ENCODE data around the gene REC8.
"Not testable (repeated sequence)": the region's sequence is repeated elsewhere in the genome, so short reads cannot be mapped to it uniquely, and the experiment has no call there.

The REC8 gene

DNA sequence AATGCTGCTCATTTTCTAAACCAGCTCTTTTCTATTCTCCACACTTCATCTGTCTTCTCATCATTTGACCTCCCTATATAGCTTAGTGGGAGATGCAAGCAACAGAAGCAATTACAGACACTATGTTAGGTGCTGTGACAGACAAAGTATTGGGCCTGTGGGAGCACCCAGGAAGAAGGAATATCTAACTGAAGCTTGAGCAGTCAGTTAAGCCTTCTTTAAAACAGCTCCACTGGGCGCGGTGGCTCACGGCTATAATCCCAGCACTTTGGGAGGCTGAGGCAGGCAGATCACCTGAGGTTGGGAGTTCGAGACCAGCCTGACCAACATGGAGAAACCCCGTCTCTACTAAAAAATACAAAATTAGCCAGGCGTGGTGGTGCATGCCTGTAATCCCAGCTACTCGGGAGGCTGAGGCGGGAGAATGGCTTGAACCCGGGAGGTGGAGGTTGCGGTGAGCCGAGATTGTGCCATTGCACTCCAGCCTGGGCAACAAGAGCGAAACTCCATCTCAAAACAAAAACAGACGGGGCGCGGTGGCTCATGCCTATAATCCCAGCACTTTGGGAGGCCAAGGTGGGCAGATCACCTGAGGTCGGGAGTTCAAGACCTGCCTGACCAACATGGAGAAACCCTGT, 31.5 kb downstream of the REC8 start:
- DNase-seq (ENCODE audit: low spot score), result not testable (repeated sequence)

DNA sequence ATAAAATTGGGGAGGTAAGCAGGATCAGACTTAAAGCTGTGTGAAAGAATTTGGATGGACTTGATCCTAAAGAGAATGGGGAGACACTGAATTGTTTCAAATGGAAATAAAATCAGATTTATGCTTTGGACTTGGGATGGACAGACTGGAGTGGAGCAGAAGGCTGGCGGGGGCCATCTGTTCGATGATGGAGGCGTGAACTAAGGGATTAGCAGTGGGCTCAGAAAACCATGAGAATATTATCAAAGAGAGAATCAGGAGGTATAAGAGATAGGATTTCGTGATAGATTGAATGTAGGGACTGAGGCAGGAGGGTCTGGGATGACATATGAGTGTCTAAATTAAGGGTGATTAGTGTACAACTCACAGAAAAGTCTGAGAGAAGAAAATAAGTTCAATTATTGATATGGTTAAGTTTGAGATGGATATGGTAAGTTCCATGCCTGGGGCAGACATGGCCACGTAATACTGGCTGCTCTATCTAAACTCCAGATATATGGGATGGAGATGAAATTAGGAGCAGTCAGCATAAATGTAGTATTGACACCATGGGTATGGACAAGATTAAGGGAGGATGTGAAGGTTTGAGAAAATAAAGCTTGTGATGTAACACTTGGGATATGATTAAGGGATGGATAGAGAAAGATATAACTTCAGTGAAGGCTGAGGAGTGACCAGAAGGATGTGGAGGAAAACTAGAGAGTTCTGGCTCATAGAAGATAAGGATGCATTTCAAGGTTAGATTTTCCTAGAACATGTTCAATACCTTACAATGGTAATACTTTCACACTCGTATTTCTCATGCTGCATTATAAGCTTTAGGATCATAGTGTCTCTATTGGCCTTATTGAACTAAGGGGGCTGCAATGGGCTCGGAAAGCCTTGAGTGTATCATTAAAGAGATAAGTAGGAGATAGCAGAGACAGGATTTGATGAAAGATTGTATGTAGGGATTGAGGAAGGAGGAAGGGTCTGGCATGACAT, 32.6 kb downstream of the REC8 start:
- no peak for DNase-seq (ENCODE audit: low spot score)

DNA sequence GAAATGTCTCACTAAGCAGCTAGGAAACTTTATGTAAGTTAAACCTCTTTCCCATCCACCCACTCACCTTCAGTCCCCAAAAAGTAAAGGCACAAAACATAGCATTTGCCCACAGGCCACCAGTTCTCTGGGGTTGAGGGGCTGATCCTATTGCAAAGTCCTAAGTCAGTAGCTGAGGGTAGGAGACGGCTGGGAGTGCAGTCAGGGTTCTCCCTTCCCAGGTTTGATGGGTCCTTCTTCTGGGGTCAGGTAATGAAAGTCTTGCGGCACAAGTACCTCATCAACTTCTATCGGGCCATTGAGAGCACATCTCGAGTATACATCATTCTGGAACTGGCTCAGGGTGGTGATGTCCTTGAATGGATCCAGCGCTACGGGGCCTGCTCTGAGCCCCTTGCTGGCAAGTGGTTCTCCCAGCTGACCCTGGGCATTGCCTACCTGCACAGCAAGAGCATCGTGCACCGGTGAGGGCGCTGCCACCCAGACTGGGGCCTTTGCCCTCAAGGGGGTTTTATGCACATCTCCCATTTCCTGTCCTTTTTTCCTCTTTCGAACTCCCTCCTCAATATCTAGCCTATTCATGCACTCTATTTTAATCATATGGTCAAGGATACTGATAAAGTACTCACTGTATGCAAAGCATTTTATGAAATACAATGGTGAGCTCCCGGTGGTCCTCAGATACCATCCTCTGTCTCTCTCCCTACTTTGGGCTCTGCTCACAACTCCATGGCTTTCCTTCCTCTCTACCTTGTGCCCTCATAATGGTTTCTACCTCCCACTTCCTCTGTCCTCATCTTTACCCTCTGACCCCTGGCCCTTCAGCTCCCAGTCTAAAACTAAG, 34.6 kb downstream of the REC8 start:
- no peak for DNase-seq (ENCODE audit: low spot score)

DNA sequence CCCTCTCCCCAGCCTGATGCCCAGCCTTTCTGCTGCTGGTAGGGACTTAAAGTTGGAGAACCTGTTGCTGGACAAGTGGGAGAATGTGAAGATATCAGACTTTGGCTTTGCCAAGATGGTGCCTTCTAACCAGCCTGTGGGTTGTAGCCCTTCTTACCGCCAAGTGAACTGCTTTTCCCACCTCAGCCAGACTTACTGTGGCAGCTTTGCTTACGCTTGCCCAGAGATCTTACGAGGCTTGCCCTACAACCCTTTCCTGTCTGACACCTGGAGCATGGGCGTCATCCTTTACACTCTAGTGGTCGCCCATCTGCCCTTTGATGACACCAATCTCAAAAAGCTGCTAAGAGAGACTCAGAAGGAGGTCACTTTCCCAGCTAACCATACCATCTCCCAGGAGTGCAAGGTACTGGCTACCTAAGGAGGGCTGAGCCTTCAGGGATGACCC, 35.2 kb downstream of the REC8 start:
- no peak for DNase-seq (ENCODE audit: low spot score)

DNA sequence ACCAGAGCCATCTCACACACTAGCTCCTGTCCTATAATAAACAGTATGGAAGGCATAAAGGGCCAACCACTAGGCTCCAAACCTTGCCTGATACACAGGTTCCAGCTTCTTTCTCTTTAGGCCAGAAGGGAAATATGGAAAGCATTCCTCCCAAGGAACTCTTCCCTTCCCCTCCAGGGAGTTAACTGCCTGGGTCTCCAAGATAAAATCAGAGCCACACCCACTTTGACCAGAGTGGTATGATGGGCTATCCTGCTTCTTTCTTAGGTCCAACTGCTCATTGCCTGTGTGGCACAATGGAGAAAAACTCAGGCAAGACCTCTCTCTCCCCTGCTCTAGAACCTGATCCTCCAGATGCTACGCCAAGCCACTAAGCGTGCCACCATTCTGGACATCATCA, 35.7 kb downstream of the REC8 start:
- no peak for DNase-seq (ENCODE audit: low spot score)

DNA sequence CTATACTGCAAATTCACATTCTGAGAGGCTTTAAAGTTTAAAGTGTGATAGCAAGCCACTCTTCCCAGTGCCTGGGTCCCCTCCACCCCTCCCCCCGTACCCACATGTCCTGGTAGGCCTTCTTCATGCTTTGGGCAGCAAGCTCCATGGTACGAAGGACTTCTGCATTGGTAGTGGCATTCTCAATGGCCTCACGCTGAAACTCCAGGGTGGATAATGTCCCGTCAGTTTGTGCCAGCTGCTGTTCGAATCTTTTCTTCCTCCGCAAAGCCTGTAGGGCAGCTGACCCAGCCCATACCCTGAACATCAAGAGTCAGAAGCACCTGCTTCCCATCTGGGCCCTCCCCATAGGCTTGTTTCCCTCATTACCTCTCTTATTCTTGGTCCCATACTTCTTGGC, 39.4 kb downstream of the REC8 start:
- no peak for DNase-seq (ENCODE audit: low spot score)

DNA sequence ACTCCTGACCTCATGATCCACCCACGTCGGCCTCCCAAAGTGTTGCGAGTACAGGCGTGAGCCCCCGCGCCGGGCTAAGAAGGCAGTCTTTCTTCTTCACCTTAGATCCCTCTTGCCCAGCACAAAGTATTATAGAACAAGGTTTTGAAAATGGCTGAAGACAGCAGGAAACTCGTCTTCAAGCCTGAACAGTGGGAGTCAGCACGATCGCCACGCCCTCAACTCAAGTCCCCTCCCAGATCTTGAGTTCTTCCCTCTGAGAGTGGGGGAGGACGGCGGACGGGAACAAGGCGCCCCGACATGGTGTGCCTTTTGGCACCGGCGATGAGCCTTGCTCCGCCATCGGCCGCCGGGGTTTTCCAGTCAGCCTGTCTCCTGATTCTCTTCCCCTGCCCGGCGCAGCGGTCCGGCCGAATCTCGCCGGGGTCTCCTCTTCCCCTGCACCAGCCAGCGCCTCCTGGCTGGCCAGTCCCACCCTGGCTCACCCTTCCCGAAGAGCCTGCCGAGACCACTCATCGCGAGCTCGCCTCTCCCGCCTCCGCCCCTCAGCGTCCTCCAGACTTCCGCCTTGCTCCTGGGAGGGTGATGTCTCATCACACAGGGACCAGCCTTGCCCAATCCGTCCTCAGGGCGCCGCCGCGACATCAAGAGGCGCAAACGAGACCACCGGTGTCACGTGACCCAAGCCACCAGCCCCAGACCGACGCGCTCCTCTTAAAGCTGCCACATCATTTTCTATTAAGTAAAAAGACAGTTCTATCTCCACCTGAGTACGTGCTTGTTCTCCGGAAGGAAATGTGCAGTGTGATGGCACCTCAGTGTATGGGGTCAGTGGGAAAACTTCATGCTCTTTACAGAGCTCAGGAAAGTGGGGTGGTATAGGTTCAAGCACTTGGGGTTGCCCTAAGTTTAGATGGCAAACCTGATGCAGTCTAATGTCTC, 41.3 kb downstream of the REC8 start, which contains the start of gene CHMP4A:
CHMP4A (minus strand) TSS at position 565 of the 942 bp plus-strand sequence; CDS start at position 516, 49 bp downstream.
- peak; percentile 98 for DNase-seq (ENCODE audit: low spot score)

DNA sequence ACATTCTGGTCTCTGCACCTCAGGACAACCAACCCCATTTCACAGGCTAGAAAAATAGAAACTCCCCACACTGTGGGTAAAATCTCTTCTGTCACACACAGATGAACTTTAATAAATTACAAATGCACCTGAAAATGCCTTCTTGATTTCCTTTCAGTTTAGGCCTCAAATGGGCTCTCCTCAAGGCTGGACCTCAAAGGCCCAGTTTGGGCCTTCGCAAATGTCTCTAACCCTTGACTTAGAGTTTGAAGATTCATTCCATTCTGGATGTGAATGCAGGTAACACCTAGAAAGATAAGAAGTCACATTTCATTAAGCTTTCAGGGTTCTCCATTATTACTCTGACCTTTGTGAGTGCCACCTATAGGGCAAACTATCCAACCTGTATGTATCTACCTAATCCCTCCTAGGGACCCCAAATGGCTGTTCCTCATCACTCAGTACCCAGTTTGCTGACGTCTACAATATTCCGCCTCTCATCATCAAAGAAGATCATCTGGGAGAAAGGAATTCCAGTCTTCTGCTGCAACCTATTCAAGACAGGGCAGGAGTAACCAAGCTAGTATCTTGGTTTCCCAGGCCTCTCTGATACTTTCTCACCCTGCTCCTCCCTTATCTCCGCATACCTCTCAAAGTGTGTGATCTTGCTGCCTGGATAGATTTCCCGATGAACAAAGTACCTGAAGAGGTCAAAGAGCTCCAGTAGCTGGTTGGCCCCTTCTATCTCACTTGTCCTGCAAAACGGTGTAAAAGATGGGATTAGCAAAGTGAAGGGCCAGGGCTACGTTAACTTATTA, 42.2 kb downstream of the REC8 start:
- peak; percentile 10 for DNase-seq (ENCODE audit: low spot score)

DNA sequence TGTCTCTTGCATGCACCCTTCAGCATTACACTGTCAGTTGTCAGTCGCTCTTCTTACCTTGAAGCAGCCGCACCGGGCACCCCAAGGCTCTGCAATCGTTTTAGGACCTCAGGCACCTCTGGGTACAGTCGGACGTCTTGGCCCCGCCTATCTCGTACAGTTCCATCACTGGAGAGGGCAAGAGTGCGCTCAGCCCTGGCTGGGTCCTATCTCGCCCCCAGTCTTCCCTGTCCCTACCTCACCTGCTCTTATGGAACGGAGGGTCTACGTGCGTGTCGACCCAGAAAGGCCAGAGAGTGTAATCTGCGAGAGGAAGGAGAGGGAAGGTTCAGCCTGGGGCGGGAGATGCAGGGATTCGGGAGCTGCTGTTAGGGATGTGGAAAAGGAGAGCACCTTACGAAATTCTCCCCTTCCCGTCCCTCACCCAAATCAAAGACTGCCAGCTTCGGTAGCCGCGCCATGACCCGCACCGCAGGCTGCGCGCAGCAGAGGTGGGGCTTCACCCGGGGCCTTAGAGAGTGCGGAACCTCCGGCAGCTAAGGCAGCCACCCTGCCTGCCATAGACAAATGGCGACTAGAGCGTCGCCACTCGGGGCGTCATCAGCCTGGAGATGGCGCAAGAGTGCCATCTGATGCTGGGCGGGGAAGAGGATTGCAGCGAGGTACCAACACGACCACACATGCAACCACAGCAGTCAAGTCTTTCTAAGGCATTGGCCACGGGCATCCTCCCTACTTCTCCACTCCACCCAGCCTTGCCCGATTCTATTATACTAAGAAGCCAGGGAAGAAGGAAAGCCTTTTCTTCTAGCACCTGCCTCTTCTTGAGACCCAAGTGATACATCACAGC, 43.8 kb downstream of the REC8 start, which contains the start of gene MDP1:
MDP1 (minus strand) TSS at position 572 of the 850 bp plus-strand sequence; CDS start at position 461, 111 bp downstream.
- DNase-seq (ENCODE audit: low spot score), result peak; percentile 96

DNA sequence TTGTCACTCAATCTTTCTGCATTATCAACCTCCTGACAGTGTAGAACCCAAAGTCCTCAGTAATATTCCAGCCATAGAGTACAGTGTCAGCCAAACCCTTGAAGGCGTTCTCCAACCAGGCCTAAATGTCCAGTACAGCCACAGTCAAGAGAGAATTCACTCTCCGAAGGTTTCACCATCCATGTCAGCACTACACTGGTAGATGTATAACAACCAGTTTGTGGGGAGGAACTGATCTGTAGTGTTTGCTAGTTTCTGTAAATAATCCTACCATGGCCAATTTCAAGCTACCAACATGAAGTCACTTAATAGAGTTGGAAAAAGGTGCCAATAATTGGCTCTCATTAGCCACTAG, 44.4 kb downstream of the REC8 start:
- DNase-seq (ENCODE audit: low spot score), result no peak

DNA sequence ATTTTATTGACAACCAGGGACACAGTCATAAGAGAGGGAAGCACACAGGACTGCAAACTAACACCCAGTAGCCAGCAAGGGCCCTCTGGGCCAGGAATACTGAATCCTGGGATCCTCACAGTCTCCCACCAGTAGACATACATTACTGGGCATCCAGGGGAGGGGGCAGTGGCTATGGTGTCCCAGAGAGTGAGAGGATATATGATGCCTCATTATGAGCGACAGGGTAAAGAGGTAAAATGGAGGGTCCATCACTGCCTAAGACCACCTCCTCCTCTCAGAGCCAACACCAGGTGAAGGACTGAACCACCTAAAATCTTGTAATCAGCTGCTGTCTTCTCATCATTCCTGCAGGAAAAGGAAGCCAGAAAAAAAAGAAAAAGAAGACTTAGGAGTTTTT, 45.0 kb downstream of the REC8 start:
- not testable (repeated sequence) for DNase-seq (ENCODE audit: low spot score)

DNA sequence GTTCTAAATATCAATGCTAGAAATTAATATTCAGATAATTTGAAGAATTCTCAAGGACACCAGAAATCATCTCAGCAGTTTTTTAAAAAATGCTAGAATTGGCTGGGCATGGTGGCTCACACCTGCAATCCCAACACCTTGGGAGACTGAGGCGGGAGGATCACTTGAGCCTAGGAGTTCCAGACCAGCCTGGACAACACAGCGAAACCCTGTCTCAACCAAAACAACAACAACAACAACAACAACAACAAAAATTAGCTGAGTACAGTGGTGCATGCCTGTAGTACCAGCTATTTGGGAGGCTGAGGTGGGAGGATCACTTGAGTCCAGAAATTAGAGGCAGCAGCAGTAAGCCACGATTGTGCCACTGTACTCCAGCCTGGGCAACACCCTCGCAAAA, 47.2 kb downstream of the REC8 start:
- DNase-seq (ENCODE audit: low spot score), result no peak

DNA sequence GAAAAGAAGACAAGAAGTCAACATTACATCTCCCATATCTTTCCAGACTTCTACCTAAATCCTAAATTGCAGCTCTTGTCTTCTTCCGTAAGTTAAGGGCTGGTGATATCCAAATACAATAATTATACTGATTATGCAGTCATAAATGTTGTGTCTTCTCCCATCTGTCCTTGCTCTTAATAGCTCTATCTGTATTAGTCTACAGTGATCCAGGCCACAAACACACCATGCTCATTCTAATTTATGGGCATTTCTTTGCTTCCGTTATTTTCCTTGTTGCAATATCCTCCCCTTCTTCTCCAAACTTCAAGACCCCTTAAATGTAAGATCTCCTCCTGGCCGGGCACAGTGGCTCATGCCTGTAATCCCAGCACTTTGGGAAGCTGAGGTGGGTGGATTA, 47.6 kb downstream of the REC8 start:
- no peak for DNase-seq (ENCODE audit: low spot score)

DNA sequence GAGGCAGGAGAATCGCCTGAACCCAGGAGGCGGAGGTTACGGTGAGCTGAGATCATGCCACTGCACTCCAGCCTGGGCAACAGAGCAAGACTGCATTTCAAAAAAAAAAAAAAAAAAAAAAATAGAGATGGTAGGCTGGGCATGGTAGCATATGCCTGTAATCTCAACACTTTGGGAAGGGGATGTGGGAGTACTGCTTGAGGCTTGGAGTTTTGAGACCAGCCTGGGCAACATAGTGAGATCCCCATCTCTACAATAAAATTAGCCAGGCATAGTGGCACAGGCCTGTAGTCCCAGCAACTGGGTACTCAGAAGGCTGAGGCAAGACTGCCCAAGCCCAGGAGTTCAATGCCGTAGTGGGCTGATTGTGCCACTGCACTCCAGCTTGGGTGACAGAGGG, 51.1 kb downstream of the REC8 start:
- DNase-seq (ENCODE audit: low spot score), result not testable (repeated sequence)

DNA sequence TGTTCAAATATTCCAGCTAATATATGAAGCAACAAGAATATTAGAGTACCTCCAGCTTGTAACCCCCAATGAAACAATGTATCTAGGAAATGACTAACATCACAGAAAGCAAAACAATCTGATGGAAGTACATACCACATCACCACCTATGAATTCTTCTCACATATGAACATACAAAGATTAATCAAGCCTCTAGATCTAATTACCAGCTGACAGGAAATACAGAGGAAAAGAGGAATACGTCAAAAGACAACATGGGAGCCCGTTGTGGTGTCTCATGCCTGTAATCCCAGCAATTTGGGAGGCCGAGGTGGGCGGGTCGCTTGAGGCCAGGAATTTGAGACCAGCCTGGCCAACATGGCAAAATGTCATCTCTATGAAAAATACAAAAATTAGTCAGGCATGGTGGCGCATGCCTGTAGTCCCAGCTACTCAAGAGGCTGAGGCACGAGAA, 52.8 kb downstream of the REC8 start:
- no peak for DNase-seq (ENCODE audit: low spot score)

DNA sequence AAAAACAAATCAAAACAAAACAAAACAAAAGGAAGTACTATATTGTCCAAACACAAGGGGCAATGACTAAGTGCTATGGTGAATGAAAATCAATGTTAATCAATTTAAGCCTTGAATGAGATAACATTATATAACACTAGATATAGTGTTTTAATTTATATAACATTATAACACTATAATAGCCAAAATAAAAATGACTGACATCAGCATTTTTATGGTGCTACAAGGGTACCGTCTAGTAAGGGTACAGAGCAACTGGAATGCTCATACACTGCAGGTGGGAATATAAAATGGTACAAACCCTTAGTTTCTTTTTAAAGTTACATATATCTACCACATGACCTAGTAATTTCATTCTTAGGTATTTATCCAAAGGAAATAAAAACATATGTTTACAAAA, 54.6 kb downstream of the REC8 start:
- no peak for DNase-seq (ENCODE audit: low spot score)

DNA sequence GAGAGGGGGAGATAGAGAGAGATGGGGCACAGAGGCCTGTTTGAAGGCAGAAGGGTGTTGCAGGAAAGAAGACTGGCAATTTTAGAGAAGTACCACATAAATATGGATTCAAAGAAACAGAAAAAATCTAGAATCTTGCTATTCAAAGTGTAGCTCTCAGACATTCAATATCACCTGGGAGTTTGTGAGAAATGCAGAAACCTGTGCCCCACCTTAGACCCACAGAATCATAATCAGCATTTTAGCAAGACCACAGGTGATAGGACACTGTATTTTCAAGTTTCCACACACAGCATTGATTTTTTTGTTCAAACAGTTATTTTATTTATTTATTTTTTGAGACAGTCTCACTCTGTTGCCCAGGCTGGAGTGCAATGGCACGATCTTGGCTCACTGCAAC, 57.0 kb downstream of the REC8 start:
- no peak for DNase-seq (ENCODE audit: low spot score)
